Tibial nerve (tissue), 3 donors: ENCODE measurements around the gene RPL13.

Source experiments
- POLR2A ChIP-seq, 2 donors: fragments of 450-650 bp; IDR thresholded peaks; one replicate each; pipeline ENCODE4 v1.6.1; 2017; ENCODE audit warnings: antibody characterized with exemption in 2 of 2, mild to moderate bottlenecking in 2 of 2, moderate library complexity in 2 of 2
- TF ChIP-seq, protein P1 (sequence below), 5 experiments: fragments of 200-600 bp in 3 of 5; fragments of 450-650 bp in 2 of 5; sonication (generic) in 3 of 5; IDR thresholded peaks; one replicate each; pipeline ENCODE4 v1.5.1; 2016 to 2019; ENCODE audit warnings: antibody characterized with exemption in 5 of 5, mild to moderate bottlenecking in 3 of 5, moderate library complexity in 2 of 5

DNA sequence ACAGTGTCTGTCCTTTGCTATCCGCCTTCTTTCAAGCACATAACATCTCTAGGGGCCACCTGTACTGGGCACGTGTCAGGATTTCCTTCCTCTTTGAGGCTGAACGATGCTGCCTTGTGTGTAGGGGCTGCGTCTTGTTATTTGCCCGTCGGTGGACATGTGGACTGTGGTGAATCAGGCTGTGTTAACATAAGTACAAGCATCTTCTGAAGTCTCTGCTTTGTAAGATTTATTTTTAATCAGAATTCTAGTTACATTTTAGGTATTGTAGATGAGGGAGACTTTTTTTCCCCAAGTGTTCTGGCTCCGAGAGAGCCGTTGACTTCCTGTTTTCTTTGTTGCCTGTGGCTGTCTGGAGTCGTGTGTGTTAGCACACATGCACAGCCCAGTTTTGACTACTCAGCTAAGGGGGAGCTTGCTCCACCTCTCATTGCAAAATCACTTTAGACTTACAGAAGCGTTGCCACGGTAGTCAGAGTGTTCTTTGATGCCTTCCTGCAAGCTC, 26.2 kb upstream of the RPL13 start:
- TF ChIP-seq, protein P1, sequence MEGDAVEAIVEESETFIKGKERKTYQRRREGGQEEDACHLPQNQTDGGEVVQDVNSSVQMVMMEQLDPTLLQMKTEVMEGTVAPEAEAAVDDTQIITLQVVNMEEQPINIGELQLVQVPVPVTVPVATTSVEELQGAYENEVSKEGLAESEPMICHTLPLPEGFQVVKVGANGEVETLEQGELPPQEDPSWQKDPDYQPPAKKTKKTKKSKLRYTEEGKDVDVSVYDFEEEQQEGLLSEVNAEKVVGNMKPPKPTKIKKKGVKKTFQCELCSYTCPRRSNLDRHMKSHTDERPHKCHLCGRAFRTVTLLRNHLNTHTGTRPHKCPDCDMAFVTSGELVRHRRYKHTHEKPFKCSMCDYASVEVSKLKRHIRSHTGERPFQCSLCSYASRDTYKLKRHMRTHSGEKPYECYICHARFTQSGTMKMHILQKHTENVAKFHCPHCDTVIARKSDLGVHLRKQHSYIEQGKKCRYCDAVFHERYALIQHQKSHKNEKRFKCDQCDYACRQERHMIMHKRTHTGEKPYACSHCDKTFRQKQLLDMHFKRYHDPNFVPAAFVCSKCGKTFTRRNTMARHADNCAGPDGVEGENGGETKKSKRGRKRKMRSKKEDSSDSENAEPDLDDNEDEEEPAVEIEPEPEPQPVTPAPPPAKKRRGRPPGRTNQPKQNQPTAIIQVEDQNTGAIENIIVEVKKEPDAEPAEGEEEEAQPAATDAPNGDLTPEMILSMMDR (IDR thresholded peaks at IDR 0.05), result no peak
- TF ChIP-seq POLR2A (IDR thresholded peaks at IDR 0.05), result no peak
